Caco-2 (cell line): ENCODE results near the gene IL1RL2. TPM values are rescaled to one million over a fixed set of nuclear protein-coding genes. Genes with fewer than 3 reads are reported as not detected.

ENCODE experiments used
- BruUV-seq: library from RNA; stranded (reverse); fragments of 400-500 nt; replicated peaks from 2 replicates; lab custom pipeline; 2021; lab: Mats Ljungman, UMichigan
- CTCF ChIA-PET: fragments of 300-600 bp; sonication (Branson Sonifier 250); formaldehyde crosslinking; loops from one replicate; lab custom pipeline; 2022; ENCODE audit warnings: antibody characterized with exemption; lab: Charles Lee
- POLR2A ChIA-PET: fragments of 300-600 bp; sonication (Branson Sonifier 250); formaldehyde crosslinking; loops from one replicate; lab custom pipeline; 2022; ENCODE audit warnings: antibody characterized with exemption; lab: Charles Lee
- DNase-seq, 2 experiments: peaks; one replicate each; pipeline versions ENCODE4 v3.0.0 to v3.0.0-alpha.2; 2020 to 2022
- H3K27me3 ChIP-seq: replicated peaks from 2 replicates; pipeline ENCODE4 v1.6.0; 2011; ENCODE audit warnings: low read length; ENCODE audit not compliant: control insufficient read depth, insufficient read depth
- H3K36me3 ChIP-seq: 2 replicates; pipeline ENCODE4 v1.5.1; 2011; ENCODE audit warnings: low read length; ENCODE audit not compliant: control insufficient read depth, insufficient read depth
- H3K4me1 ChIP-seq: fragments of 250-450 bp; sonication (Bioruptor Pico); 2 replicates; pipeline ENCODE4 v1.5.1; 2020; ENCODE audit warnings: mild to moderate bottlenecking
- H3K4me3 ChIP-seq: 2 replicates; pipeline ENCODE4 v1.5.1; 2011; ENCODE audit warnings: low read depth, mild to moderate bottlenecking, control low read depth, low read length
- H3K9me3 ChIP-seq: fragments of 250-450 bp; sonication (Bioruptor Pico); 2 replicates; pipeline ENCODE4 v1.5.1; 2020; ENCODE audit warnings: mild to moderate bottlenecking, moderate library complexity
- H3K27ac Mint-ChIP-seq: one replicate; pipeline ENCODE4 v1.8.0; 2022; ENCODE audit warnings: mixed read lengths; ENCODE audit not compliant: unreplicated experiment
- H3K27me3 Mint-ChIP-seq: one replicate; pipeline ENCODE4 v1.8.0; 2022; ENCODE audit warnings: mixed read lengths; ENCODE audit not compliant: insufficient read depth, unreplicated experiment
- H3K36me3 Mint-ChIP-seq: one replicate; pipeline ENCODE4 v1.8.0; 2022; ENCODE audit warnings: mild to moderate bottlenecking, mixed read lengths; ENCODE audit not compliant: insufficient read depth, unreplicated experiment
- H3K4me1 Mint-ChIP-seq: one replicate; pipeline ENCODE4 v1.8.0; 2022; ENCODE audit warnings: low read depth, mixed read lengths; ENCODE audit not compliant: unreplicated experiment
- H3K4me3 Mint-ChIP-seq: one replicate; pipeline ENCODE4 v1.8.0; 2022; ENCODE audit warnings: mild to moderate bottlenecking, moderate library complexity, mixed read lengths; ENCODE audit not compliant: unreplicated experiment
- H3K9me3 Mint-ChIP-seq: one replicate; pipeline ENCODE4 v1.8.0; 2022; ENCODE audit warnings: mixed read lengths; ENCODE audit not compliant: unreplicated experiment
- CTCF ChIP-seq, 2 experiments: fragments of 200-600 bp in 1 of 2; IDR thresholded peaks; 1 replicate in 1 of 2; 2 replicates in 1 of 2; pipeline versions ENCODE4 v1.5.1 to v1.8.0; 2011 to 2022; ENCODE audit warnings: antibody characterized with exemption in 1 of 2, control low read depth in 1 of 2, inconsistent platforms in 1 of 2, low read depth in 1 of 2, low read length in 1 of 2, mild to moderate bottlenecking in 1 of 2, moderate library complexity in 1 of 2; ENCODE audit not compliant: insufficient read depth in 1 of 2, severe bottlenecking in 1 of 2, unreplicated experiment in 1 of 2
- intact Hi-C: fragments of 100-400 bp; cut with micrococcal nuclease; formaldehyde crosslinking; loops from one replicate; pipeline ENCODE4 v1.10.0; 2022; ENCODE audit not compliant: unreplicated experiment
- total RNA-seq: library from RNA; stranded (reverse); gene quantifications from 2 replicates; pipeline ENCODE4 v1.2.3, GENCODE V29; 2022

The IL1RL2 gene
- total RNA-seq, 1 experiment from 2014 or later: not detected

- Mint-ChIP-seq H3K27ac (no peak overlapping the region), H3K4me1 (no peaks in the 10 kb centered on the region), H3K27me3 (peaks cover 5% of the 10 kb centered on the region), H3K4me3 (no peak overlapping the region), H3K36me3 (no peaks in the 10 kb centered on the region), H3K9me3 (no peaks in the 10 kb centered on the region)
- intact Hi-C loops: no loop called here
- BruUV-seq: no TSS peak
- no peaks in the 10 kb centered on the region for H3K36me3 ChIP-seq
- no peak for TF ChIP-seq CTCF (IDR thresholded peaks at IDR 0.05; ENCODE audit: insufficient read depth in 1 of 2, low read depth in 1 of 2, low read length in 1 of 2, severe bottlenecking in 1 of 2, unreplicated experiment in 1 of 2)
- no peaks in the 10 kb centered on the region for H3K4me1 ChIP-seq
- POLR2A ChIA-PET: no interaction called here
- DNase-seq: no peak
- H3K27me3 ChIP-seq: no peaks in the 10 kb centered on the region
- no peak overlapping the region for H3K4me3 ChIP-seq
- H3K9me3 ChIP-seq: no peaks in the 10 kb centered on the region
- CTCF ChIA-PET: no interaction called here
Observed at GRCh38 chr2:102282678-102283091, 95.9 kb downstream of the IL1RL2 start.

- peaks cover 7% of the 10 kb centered on the region for H3K27me3 Mint-ChIP-seq
- no peak for TF ChIP-seq CTCF (IDR thresholded peaks at IDR 0.05; ENCODE audit: insufficient read depth in 1 of 2, low read depth in 1 of 2, low read length in 1 of 2, severe bottlenecking in 1 of 2, unreplicated experiment in 1 of 2)
- intact Hi-C loops: no loop called here
- no peaks in the 10 kb centered on the region for H3K36me3 Mint-ChIP-seq
- Histone ChIP-seq H3K27me3 (no peaks in the 10 kb centered on the region), H3K9me3 (no peaks in the 10 kb centered on the region), H3K4me3 (no peak overlapping the region), H3K36me3 (no peaks in the 10 kb centered on the region), H3K4me1 (no peaks in the 10 kb centered on the region)
- H3K4me3 Mint-ChIP-seq: no peak overlapping the region
- CTCF ChIA-PET: no interaction called here
- H3K27ac Mint-ChIP-seq: no peak overlapping the region
- no peaks in the 10 kb centered on the region for H3K9me3 Mint-ChIP-seq
- POLR2A ChIA-PET: no interaction called here
- no peak for DNase-seq
- H3K4me1 Mint-ChIP-seq: no peaks in the 10 kb centered on the region
- no TSS peak for BruUV-seq
Observed at GRCh38 chr2:102283996-102284395, 97.2 kb downstream of the IL1RL2 start.

GRCh38 chr2:102284611-102285010, 97.8 kb downstream of the IL1RL2 start:
- peaks cover 7% of the 10 kb centered on the region for H3K27me3 Mint-ChIP-seq
- TF ChIP-seq CTCF (IDR thresholded peaks at IDR 0.05; ENCODE audit: insufficient read depth in 1 of 2, low read depth in 1 of 2, low read length in 1 of 2, severe bottlenecking in 1 of 2, unreplicated experiment in 1 of 2): no peak
- Histone ChIP-seq H3K9me3 (no peaks in the 10 kb centered on the region), H3K4me3 (no peak overlapping the region), H3K27me3 (no peaks in the 10 kb centered on the region), H3K36me3 (no peaks in the 10 kb centered on the region), H3K4me1 (no peaks in the 10 kb centered on the region)
- H3K4me1 Mint-ChIP-seq: no peaks in the 10 kb centered on the region
- POLR2A ChIA-PET: no interaction called here
- no TSS peak for BruUV-seq
- H3K9me3 Mint-ChIP-seq: no peaks in the 10 kb centered on the region
- no peak for DNase-seq
- no peak overlapping the region for H3K4me3 Mint-ChIP-seq
- CTCF ChIA-PET: no interaction called here
- intact Hi-C loops: no loop called here
- no peaks in the 10 kb centered on the region for H3K36me3 Mint-ChIP-seq
- no peak overlapping the region for H3K27ac Mint-ChIP-seq
